ENCODE measurements around the gene ITGB6.

ITGB6 gene

DNA sequence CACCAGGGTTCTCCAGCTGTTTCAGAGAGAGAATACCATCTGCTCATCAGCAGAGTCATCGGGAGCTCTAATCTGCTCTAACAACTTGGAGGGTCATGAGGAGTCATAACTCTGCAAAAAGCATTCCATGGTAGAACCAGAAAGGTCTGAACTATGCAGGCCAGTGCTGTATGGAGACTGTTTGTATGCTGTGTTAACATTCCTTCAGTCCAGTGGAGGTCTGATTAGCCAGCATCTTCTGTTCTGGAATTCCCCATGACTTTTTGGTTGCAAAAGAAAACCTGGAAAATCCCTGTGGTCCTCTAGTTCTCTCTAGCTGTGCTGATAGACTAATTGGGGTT is 9.4 kb upstream of the ITGB6 start:
- intact Hi-C loops (cut with micrococcal nuclease): loop anchor here (2.0 kb wide), 1 partner anchor 99 kb away; no protein-coding TSS in a partner anchor
- peaks cover 43% of the 10 kb centered on the region for H3K4me1 Mint-ChIP-seq (ENCODE audit: low read depth)
- no peaks in the 10 kb centered on the region for H3K36me3 Mint-ChIP-seq (ENCODE audit: low read depth)

DNA sequence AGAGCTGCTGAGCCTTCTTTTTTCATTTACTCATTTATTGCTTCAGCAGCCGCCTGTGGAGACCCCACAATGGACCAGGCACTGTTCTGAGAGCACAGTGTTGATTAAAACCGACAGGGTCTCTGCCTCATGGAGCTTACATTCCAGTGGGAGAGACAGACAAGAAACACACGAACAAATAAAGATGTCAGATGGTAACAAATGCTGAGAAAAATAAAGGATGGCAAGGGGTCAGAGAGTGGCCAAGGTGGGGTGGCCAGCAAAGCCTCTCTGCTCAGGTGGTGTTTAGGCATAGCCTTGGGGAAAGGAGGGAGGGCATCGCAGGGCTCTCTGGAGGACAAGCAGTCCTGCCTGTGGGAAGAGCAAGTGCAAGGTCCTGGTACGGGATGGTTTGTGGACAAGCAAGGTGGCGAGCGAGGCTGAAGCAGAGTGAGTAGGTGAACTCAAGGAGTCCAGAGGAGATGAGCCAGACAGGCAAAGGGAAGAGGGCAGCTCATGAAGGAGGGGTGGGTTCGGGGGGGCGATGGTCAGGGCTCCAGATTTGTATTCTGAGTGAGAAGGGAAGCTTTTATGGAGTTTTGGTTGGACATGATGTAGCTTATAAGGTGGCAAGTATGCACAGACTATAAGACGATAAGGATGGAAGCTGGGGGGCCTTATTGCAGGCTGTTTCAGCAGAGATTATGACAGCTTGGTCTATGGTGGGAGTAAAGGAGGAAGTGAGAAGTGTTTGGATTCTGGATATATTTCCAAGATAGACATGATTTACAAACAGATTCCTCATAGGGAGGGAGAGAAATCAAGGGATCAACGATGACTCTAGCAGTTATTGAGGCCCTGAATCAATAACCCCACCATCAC is 8.8 kb upstream of the ITGB6 start:
- Mint-ChIP-seq H3K9me3 (no peaks in the 10 kb centered on the region), H3K27ac (peak overlapping the region; percentile 86), H3K4me3 (no peak overlapping the region), H3K27me3 (peaks cover 3% of the 10 kb centered on the region), H3K4me1 (ENCODE audit: low read depth) (peaks cover 43% of the 10 kb centered on the region), H3K36me3 (ENCODE audit: low read depth) (no peaks in the 10 kb centered on the region)
- intact Hi-C loops (cut with micrococcal nuclease): loop anchor here (2.0 kb wide), 1 partner anchor 98 kb away; no protein-coding TSS in a partner anchor

More for the DNA sequence above, 9.4 kb upstream of the ITGB6 start:
- no peaks in the 10 kb centered on the region for H3K9me3 Mint-ChIP-seq
- no peak overlapping the region for H3K4me3 Mint-ChIP-seq
- H3K27ac Mint-ChIP-seq: peak overlapping the region; percentile 86
- peaks cover 3% of the 10 kb centered on the region for H3K27me3 Mint-ChIP-seq

DNA sequence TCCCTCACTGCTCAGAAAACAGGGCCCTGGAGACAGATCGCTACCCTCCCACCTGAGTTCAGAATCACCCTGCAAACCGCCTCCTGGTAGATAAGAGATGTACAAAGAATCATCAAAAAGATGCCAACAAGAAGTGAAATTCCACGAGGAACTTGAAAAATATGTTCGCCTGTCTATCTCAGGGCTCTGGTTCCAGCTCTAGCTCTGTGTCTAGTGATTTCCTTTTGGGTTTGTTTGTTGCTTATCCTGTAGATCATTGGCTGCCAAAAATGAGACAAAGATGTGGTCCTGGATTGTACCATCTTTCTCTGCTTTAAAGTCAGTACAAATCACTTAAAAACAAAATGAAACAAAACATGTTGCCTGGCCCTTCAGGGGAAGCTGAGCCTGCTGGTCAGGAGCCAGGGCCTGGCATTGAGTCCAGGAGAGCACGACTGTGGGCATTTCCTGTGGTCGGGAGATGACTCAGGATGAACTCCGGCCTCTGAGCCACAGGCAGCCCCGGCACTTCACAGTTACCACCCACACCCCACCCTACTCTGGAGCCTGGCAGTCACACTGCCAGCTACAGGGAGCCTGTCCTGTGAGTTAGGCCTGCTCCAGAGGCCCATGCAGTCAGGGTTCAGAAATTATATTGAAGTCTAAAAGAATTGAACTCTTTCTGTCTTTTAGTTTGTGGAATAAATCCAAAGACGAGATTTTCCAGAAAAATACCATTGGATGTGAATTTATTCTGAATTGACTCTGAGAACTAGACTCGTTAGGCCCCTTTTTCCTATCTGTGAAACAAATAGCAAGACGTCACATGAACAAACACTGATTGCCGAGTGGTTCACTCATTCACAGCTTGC is 8.0 kb upstream of the ITGB6 start:
- no peaks in the 10 kb centered on the region for H3K36me3 Mint-ChIP-seq (ENCODE audit: low read depth)
- peak overlapping the region; percentile 51 for H3K4me3 Mint-ChIP-seq
- peaks cover 3% of the 10 kb centered on the region for H3K27me3 Mint-ChIP-seq
- peak overlapping the region; percentile 86 for H3K27ac Mint-ChIP-seq
- H3K9me3 Mint-ChIP-seq: no peaks in the 10 kb centered on the region
- intact Hi-C loops (cut with micrococcal nuclease): loop anchor here (2.0 kb wide), 1 partner anchor 97 kb away; no protein-coding TSS in a partner anchor
- peaks cover 43% of the 10 kb centered on the region for H3K4me1 Mint-ChIP-seq (ENCODE audit: low read depth)

GRCh38 chr2:160207271-160207670 is 7.2 kb upstream of the ITGB6 start:
- H3K4me1 Mint-ChIP-seq (ENCODE audit: low read depth): peaks cover 49% of the 10 kb centered on the region
- H3K4me3 Mint-ChIP-seq: no peak overlapping the region

GRCh38 chr2:160206436-160206835 is 6.4 kb upstream of the ITGB6 start:
- Mint-ChIP-seq H3K4me1 (ENCODE audit: low read depth) (peaks cover 55% of the 10 kb centered on the region), H3K9me3 (no peaks in the 10 kb centered on the region), H3K27ac (no peak overlapping the region), H3K4me3 (no peak overlapping the region), H3K36me3 (ENCODE audit: low read depth) (no peaks in the 10 kb centered on the region), H3K27me3 (no peaks in the 10 kb centered on the region)
- intact Hi-C loops (cut with micrococcal nuclease): no loop called here

More at GRCh38 chr2:160207271-160207670, 7.2 kb upstream of the ITGB6 start:
- intact Hi-C loops (cut with micrococcal nuclease): no loop called here
- Mint-ChIP-seq H3K27ac (peak overlapping the region; percentile 86), H3K36me3 (ENCODE audit: low read depth) (no peaks in the 10 kb centered on the region), H3K27me3 (peaks cover 3% of the 10 kb centered on the region), H3K9me3 (no peaks in the 10 kb centered on the region)

- no peak overlapping the region for H3K4me3 Mint-ChIP-seq
- H3K27ac Mint-ChIP-seq: no peak overlapping the region
- H3K4me1 Mint-ChIP-seq (ENCODE audit: low read depth): peaks cover 48% of the 10 kb centered on the region
- intact Hi-C loops (cut with micrococcal nuclease): no loop called here
- no peaks in the 10 kb centered on the region for H3K27me3 Mint-ChIP-seq
- H3K9me3 Mint-ChIP-seq: no peaks in the 10 kb centered on the region
- no peaks in the 10 kb centered on the region for H3K36me3 Mint-ChIP-seq (ENCODE audit: low read depth)
Measured at GRCh38 chr2:160205505-160205904, 5.4 kb upstream of the ITGB6 start.

- Mint-ChIP-seq H3K36me3 (ENCODE audit: low read depth) (no peaks in the 10 kb centered on the region), H3K9me3 (no peaks in the 10 kb centered on the region), H3K27me3 (no peaks in the 10 kb centered on the region), H3K4me3 (no peak overlapping the region), H3K4me1 (ENCODE audit: low read depth) (peaks cover 31% of the 10 kb centered on the region), H3K27ac (no peak overlapping the region)
- intact Hi-C loops (cut with micrococcal nuclease): no loop called here
Measured at GRCh38 chr2:160203422-160203821, 3.4 kb upstream of the ITGB6 start.

GRCh38 chr2:160203007-160203406 is 2.9 kb upstream of the ITGB6 start:
- intact Hi-C loops (cut with micrococcal nuclease): no loop called here
- no peak overlapping the region for H3K27ac Mint-ChIP-seq
- no peaks in the 10 kb centered on the region for H3K27me3 Mint-ChIP-seq
- H3K36me3 Mint-ChIP-seq (ENCODE audit: low read depth): no peaks in the 10 kb centered on the region
- H3K4me1 Mint-ChIP-seq (ENCODE audit: low read depth): peaks cover 27% of the 10 kb centered on the region
- H3K4me3 Mint-ChIP-seq: no peak overlapping the region
- no peaks in the 10 kb centered on the region for H3K9me3 Mint-ChIP-seq

- peaks cover 18% of the 10 kb centered on the region for H3K4me1 Mint-ChIP-seq (ENCODE audit: low read depth)
- no peaks in the 10 kb centered on the region for H3K9me3 Mint-ChIP-seq
- H3K4me3 Mint-ChIP-seq: no peak overlapping the region
- no peaks in the 10 kb centered on the region for H3K27me3 Mint-ChIP-seq
- H3K27ac Mint-ChIP-seq: no peak overlapping the region
- intact Hi-C loops (cut with micrococcal nuclease): no loop called here
- no peaks in the 10 kb centered on the region for H3K36me3 Mint-ChIP-seq (ENCODE audit: low read depth)
Measured at GRCh38 chr2:160201849-160202539, 1.9 kb upstream of the ITGB6 start.

- Mint-ChIP-seq H3K27me3 (no peaks in the 10 kb centered on the region), H3K27ac (no peak overlapping the region), H3K36me3 (ENCODE audit: low read depth) (no peaks in the 10 kb centered on the region), H3K9me3 (no peaks in the 10 kb centered on the region), H3K4me1 (ENCODE audit: low read depth) (peaks cover 12% of the 10 kb centered on the region), H3K4me3 (no peak overlapping the region)
- intact Hi-C loops (cut with micrococcal nuclease): no loop called here
Measured at GRCh38 chr2:160200921-160201320, 849 bp upstream of the ITGB6 start.

GRCh38 chr2:160199053-160199452 is 1.0 kb downstream of the ITGB6 start:
- no peak overlapping the region for H3K4me3 Mint-ChIP-seq
- H3K27ac Mint-ChIP-seq: no peak overlapping the region
- no peaks in the 10 kb centered on the region for H3K9me3 Mint-ChIP-seq
- H3K27me3 Mint-ChIP-seq: no peaks in the 10 kb centered on the region
- intact Hi-C loops (cut with micrococcal nuclease): no loop called here
- no peaks in the 10 kb centered on the region for H3K36me3 Mint-ChIP-seq (ENCODE audit: low read depth)
- peaks cover 12% of the 10 kb centered on the region for H3K4me1 Mint-ChIP-seq (ENCODE audit: low read depth)

GRCh38 chr2:160197587-160197986 is 2.5 kb downstream of the ITGB6 start:
- intact Hi-C loops (cut with micrococcal nuclease): no loop called here
- no peak overlapping the region for H3K4me3 Mint-ChIP-seq

GRCh38 chr2:160194946-160195345 is 5.1 kb downstream of the ITGB6 start:
- intact Hi-C loops (cut with micrococcal nuclease): no loop called here
- Mint-ChIP-seq H3K9me3 (no peaks in the 10 kb centered on the region), H3K4me3 (no peak overlapping the region)

More at GRCh38 chr2:160197587-160197986, 2.5 kb downstream of the ITGB6 start:
- Mint-ChIP-seq H3K4me1 (ENCODE audit: low read depth) (peaks cover 10% of the 10 kb centered on the region), H3K27ac (no peak overlapping the region), H3K9me3 (no peaks in the 10 kb centered on the region), H3K27me3 (no peaks in the 10 kb centered on the region), H3K36me3 (ENCODE audit: low read depth) (no peaks in the 10 kb centered on the region)

GRCh38 chr2:160194351-160194750 is 5.7 kb downstream of the ITGB6 start:
- Mint-ChIP-seq H3K4me3 (no peak overlapping the region), H3K9me3 (no peaks in the 10 kb centered on the region), H3K27ac (no peak overlapping the region), H3K36me3 (ENCODE audit: low read depth) (no peaks in the 10 kb centered on the region), H3K4me1 (ENCODE audit: low read depth) (no peaks in the 10 kb centered on the region), H3K27me3 (no peaks in the 10 kb centered on the region)
- intact Hi-C loops (cut with micrococcal nuclease): no loop called here

More at GRCh38 chr2:160194946-160195345, 5.1 kb downstream of the ITGB6 start:
- Mint-ChIP-seq H3K4me1 (ENCODE audit: low read depth) (no peaks in the 10 kb centered on the region), H3K36me3 (ENCODE audit: low read depth) (no peaks in the 10 kb centered on the region), H3K27me3 (no peaks in the 10 kb centered on the region), H3K27ac (no peak overlapping the region)

All from dendritic cell treated with granulocyte-macrophage colony-stimulating factor and Interleukin-4, amounts not matched to agents 40 ng/mL and 50 ng/mL, for 4 days (primary cell).